ENCODE data around the gene DVL2.

The DVL2 gene

DNA sequence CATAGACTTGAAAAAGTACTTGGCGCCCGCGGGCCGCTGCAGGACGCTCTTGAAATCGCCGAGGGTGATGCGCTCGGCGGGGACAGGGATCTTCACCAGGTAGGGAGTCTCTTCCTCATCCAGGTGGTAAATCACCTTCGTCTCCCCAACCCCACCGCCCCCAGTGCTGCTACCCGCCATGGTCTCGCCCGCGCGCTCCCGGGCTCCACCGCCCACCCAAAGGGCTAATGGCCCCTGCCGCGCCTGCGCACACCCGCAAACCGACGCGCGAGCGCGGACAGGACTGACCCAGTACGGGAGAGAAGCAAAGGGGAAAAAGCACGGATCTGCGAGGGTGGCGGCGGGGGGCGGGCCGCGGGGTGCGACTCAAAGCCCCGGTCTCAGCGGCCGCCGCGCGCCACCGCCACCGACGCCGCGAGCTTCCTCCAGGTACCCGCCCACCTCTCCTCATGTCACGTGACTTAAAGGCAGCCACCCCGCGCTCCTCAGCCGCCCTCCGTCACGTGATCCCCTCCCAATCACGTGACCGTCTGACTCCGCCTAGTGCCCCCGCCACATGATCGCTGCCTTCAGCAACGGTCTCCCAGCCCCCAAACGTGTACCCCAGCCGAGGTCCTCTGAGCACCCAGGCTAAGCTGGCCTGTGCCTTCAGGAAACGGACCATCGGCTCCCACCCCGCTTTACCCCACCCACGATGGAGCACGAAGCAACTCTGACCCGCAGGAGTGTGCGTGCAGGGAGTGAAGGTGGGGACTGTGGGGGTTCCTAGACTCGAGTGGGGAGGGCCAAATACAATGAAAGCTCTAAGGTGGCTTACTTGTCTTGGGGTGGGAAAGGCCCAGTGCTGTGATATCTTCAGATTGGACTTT is at the start of gene DVL2:
DVL2 (minus strand) TSS at position 435 of the 869 bp plus-strand sequence; CDS start at position 180, 255 bp downstream.
- peak; percentile 93 for FAIRE-seq
- peak; percentile 87 for DNase-seq (ENCODE audit: low spot score)

- DNase-seq (ENCODE audit: low spot score) (no peak), FAIRE-seq (no peak)
Measured at GRCh38 chr17:7283471-7284216, 49.3 kb upstream of the DVL2 start.

DNA sequence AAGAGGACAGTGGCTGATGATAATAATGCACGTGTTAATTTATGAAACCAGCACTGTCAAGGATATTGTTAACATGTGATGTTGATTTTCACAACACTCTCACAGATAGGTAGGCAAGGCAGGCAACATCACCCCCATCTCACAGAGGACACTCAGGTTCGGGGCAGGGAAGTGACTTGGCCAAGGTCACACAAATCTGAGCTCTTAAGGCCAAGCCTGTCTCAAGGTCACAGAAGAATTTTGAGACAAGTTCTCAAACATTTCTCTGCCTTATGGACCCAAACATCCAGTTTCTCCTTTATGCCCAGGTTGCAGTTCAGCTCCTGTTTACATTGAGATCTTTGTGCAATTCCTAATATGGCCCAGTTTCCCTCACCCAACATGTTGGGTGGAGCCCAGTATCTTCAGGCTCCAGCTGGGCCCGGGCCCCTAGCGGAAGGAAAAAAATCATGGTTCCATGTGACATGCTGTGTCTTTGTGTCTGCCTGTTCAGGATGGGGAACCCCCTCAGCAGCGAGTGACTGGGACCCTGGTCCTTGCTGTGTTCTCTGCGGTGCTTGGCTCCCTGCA is 48.5 kb upstream of the DVL2 start:
- FAIRE-seq = no peak

DNA sequence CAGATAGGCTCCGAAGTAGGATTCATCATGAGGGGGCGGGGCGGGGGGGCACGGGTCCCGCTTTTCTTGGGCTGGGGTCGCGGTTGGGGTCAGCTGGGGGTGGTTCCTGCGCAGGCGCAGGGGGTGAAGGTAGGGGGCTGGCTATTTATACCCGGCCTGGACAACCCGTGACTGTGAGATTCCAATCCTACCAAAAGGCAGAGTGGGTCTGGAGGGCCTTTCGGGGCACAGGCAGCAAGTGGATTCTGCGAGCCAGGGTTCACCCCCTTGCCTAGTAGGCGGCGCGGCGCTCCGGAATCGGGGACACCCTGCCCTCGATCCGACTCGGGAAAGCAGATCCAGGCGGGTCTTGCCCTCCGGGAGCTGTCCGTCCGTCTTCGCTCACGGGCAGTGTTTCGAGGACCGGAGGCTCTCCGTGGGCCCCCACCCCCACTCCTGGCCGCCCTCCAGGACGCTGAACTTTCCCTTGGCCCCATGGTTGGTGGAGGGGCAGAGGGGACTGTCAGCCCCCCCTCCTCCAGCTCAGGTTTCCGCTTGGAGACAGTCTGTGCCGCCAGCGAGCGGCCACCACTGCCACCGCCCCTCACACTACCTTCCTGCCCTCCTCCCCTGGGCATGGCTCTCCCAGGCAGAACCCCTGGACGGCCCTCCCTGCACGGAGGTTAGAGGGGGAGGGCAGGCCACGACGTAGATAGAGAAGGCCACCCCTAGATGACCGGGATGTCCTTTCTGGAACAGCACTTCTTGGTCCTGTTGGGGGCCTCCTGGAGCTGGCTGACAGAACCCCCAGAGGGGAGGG is 47.8 kb upstream of the DVL2 start:
- FAIRE-seq (no peak), DNase-seq (ENCODE audit: low spot score) (no peak)

More for the DNA sequence above, 48.5 kb upstream of the DVL2 start:
- DNase-seq (ENCODE audit: low spot score) = no peak

DNA sequence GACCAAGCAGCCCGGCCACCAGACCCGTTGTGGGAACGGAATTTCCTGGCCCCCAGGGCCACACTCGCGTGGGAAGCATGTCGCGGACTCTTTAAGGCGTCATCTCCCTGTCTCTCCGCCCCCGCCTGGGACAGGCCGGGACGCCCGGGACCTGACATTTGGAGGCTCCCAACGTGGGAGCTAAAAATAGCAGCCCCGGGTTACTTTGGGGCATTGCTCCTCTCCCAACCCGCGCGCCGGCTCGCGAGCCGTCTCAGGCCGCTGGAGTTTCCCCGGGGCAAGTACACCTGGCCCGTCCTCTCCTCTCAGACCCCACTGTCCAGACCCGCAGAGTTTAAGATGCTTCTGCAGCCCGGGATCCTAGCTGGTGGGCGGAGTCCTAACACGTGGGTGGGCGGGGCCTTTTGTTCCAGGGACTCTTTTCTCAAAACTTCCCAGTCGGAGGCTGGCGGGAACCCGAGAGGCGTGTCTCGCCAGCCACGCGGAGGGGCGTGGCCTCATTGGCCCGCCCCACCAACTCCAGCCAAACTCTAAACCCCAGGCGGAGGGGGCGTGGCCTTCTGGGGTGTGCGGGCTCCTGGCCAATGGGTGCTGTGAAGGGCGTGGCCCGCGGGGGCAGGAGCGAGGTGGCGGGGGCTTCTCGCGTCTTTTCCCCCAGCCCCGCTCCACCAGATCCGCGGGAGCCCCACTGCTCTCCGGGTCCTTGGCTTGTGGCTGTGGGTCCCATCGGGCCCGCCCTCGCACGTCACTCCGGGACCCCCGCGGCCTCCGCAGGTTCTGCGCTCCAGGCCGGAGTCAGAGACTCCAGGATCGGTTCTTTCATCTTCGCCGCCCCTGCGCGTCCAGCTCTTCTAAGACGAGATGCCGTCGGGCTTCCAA is 47.0 kb upstream of the DVL2 start, which contains the start of gene SLC2A4:
SLC2A4 (plus strand) TSS at position 645 of the 879 bp plus-strand sequence; CDS start at position 862, 217 bp downstream.
- DNase-seq (ENCODE audit: low spot score) (peak; percentile 93), FAIRE-seq (no peak)

DNA sequence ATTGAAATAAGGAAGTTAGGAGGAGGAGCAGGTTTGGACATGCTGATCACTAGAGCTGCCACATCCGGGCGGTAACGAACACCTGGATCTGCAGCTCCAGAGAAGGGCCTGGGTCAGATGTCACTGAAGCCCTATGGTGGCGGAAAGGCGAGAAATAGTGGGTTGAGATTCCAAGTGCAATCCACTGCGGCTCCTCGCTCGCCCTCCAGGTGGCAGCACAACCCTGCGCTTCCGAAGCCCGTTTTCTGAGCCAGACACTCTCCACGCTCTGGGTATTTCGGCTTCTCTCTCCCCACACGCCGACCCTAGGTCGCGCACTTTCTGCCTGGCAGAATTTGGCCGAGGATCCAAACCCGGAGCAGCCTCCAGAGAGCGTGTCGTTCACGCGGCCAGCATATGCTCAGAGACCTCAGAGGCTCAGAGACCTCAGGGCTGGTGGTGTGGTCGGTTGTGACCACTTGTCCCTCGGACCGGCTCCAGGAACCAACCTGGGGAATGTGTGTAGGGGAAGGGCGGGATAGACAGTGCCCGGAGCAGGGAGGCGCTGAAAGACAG is 46.3 kb upstream of the DVL2 start:
- DNase-seq (ENCODE audit: low spot score) (peak; percentile 69), FAIRE-seq (no peak)

- DNase-seq (ENCODE audit: low spot score) (no peak), FAIRE-seq (no peak)
Measured at GRCh38 chr17:7279448-7279847, 45.1 kb upstream of the DVL2 start.

- DNase-seq (ENCODE audit: low spot score) = no peak
Measured at GRCh38 chr17:7266784-7267183, 32.5 kb upstream of the DVL2 start.

GRCh38 chr17:7263801-7264078 is 29.4 kb upstream of the DVL2 start:
- DNase-seq (ENCODE audit: low spot score) = no peak
- no peak for FAIRE-seq

More at GRCh38 chr17:7266784-7267183, 32.5 kb upstream of the DVL2 start:
- FAIRE-seq = no peak

DNA sequence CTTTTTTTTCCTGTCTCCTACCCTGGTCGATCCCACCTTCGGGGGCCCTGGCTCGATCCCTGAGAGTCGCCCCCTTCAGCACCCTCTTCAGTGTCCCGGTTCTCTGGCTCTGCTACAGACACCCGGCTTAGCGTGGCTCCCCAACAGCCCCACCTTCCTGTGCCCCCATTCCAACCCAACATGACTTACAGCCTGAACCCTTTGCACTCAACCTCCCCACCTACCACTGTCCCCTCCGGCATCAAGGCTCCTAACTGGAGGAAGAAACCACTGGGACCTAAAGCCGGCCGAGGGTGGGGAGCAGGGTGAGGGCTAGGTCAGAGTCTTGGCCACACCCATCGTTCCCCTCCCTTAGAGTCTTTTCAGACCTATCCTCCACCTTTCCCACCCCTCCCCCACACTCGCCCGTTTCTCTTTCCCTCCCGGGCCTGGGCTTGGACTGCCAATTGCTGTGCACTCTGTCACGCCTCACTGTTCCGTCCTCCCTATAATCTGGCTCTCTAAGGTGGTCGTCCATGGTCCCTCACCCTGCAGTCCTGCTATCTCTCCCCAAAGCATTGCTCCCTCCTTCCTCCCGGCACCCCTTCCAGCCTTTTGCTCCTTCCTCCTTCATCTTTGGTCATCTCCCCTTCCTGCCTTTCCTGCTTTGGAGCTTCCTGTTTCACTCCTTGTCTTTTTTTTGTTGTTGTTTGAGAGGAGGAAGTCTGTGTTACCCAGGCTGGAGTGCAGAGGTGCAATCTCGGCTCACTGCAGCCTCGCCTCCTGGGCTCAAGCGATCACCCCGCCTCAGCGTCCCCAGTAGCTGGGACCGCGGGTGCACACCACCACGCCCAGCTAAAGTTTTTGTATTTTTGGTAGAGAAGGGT is 28.9 kb upstream of the DVL2 start:
- DNase-seq (ENCODE audit: low spot score) (no peak), FAIRE-seq (no peak)

- FAIRE-seq = no peak
- DNase-seq (ENCODE audit: low spot score) = no peak
Measured at GRCh38 chr17:7262192-7262934, 28.0 kb upstream of the DVL2 start, which contains the start of gene CLDN7. CLDN7 (minus strand) TSS chr17:7262478; CDS start chr17:7262043, 435 bp downstream.

DNA sequence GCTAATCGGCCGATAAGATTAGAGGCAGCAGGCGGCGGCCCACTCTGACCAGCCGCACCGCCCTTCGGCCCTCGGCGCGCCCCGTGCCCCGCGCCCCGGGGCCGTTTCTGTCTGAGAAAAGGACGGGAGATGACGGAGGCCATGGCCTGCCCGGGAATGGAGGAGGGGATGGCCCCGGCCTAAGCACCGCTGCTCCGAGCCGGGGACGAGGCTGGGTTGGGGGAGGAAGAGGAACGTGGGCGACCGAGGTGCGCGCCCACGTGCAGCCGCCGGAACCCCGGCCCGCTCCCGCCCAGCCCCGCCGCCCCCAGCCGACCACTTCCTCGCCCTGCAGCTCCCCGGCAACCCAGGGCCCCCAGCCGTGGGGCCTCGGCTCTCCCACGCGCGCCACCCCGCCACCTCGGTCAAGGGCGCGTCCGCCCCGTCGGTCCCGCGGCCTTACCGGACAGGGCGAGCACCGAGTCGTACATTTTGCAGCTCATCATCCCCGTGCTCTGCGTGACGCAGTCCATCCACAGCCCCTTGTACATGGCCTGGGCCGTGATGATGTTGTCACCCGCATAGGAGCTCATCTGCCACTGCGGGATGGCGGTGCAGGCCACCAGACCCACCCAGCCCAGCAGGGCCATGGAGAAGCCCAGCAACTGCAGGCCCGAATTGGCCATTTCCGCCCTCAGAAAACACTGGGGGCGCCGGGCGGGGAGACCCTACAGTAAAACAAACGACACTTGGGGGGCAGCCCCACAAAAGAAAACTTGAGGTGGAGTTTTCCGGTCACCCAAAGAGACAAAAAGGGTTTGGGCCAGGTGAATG is 27.3 kb upstream of the DVL2 start:
- DNase-seq (ENCODE audit: low spot score) = no peak
- FAIRE-seq = no peak

GRCh38 chr17:7260651-7261378 is 26.5 kb upstream of the DVL2 start:
- FAIRE-seq (no peak), DNase-seq (ENCODE audit: low spot score) (no peak)

DNA sequence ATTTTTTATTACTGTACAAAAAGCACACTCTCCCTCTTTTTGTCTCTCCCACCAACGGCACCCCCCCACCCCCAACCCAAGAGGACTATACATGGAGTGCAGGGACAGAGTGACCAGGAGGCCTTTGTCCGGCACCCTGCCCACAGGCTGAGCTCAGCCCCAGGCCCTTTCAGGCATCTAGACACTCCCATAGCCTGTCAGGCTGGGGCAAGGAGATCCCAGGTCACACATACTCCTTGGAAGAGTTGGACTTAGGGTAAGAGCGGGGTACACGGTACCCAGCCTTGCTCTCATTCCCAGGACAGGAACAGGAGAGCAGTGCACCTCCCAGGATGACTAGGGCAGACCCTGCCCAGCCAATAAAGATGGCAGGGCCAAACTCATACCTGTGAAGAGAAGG is 25.8 kb upstream of the DVL2 start:
- FAIRE-seq (no peak), DNase-seq (ENCODE audit: low spot score) (no peak)

GRCh38 chr17:7259555-7259889 is 25.2 kb upstream of the DVL2 start:
- DNase-seq (ENCODE audit: low spot score) = no peak
- FAIRE-seq = no peak

DNA sequence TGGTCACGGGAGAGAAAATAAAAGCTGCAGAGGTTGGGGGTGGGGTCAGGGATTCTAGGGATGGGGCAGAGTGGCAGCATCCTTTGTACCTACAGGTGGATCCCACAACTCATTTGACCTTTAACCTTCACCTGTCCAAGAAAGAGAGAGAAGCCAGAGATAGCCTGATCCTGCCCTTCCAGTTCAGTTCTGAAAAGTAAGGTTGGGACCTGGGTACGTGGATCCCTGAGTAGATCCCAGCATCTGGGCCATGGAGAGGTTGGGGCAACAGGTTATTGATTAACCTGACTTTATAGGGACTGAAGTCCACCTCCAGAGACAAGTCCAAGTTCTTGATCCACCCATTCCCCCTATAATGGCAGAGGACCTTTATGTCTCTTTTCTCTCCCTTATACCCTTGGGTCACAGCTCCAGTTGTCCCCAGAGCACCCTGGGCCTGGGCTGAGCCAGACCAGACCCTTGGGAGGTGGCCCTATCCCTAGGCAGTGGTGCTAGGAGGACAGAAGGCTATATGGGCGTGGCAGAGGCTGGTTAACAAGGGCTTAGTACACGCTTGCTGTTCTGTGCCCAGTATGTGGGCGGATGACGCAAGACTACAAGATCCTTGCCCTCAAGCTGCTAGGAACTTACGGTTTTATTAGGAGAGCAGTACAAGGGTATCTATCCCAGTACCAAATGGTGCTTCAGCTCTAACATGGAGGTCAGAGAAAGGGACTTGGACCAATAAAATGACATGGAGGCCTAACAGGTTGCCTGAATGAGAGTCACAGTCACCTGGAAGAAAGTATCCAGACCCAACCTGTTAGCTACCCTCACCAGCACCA is 24.6 kb upstream of the DVL2 start:
- no peak for DNase-seq (ENCODE audit: low spot score)

More for the DNA sequence above, 24.6 kb upstream of the DVL2 start:
- no peak for FAIRE-seq
